ENCODE results near the gene PDE3A. TPM values are rescaled to one million over a fixed set of nuclear protein-coding genes. Genes with fewer than 3 reads are reported as not detected.

Gene PDE3A
- total and polyA plus RNA-seq, 4 donors, result 1.5 to 15.8 (median 3.4) TPM

- Histone ChIP-seq H3K4me1 (ENCODE audit: control insufficient read depth in 5 of 5, insufficient read depth in 5 of 5, low read length in 5 of 5) (peaks cover 0 to 18% (median 6%) of the 10 kb centered on the region in 5 donors), H3K27ac (ENCODE audit: low read depth in 1 of 2, low read length in 1 of 2) (peak overlapping the region in 1 of 2 donors; percentile 60), H3K36me3 (ENCODE audit: control insufficient read depth in 4 of 4, insufficient read depth in 4 of 4, low read length in 4 of 4) (no peaks in the 10 kb centered on the region), H3K27me3 (ENCODE audit: control insufficient read depth in 3 of 3, insufficient read depth in 3 of 3, low read length in 2 of 3) (no peaks in the 10 kb centered on the region), H3K9ac (ENCODE audit: insufficient read depth in 1 of 2, low read length in 2 of 2) (no peak overlapping the region), H3K9me3 (ENCODE audit: control insufficient read depth in 4 of 4, insufficient read depth in 3 of 4, low read length in 3 of 4) (no peaks in the 10 kb centered on the region), H3K4me3 (no peak overlapping the region)
- DNase-seq, result no peak
- TF ChIP-seq CTCF (IDR thresholded peaks at IDR 0.05; ENCODE audit: control extremely low read depth, extremely low read depth), result no peak
- no peak for ATAC-seq (ENCODE audit: insufficient read depth, low FRiP score)
- 64 to 66% methylated on average over 2 of the region's 2 CpGs for WGBS, 2 donors
These were observed 53.1 kb downstream of the PDE3A start for GRCh38 chr12:20421421-20421820.

GRCh38 chr12:20423557-20423956 is 55.2 kb downstream of the PDE3A start:
- ATAC-seq (ENCODE audit: insufficient read depth, low FRiP score) (no peak), DNase-seq (no peak)
- H3K36me3 ChIP-seq (ENCODE audit: control insufficient read depth in 4 of 4, insufficient read depth in 4 of 4, low read length in 4 of 4), result no peaks in the 10 kb centered on the region
- no peak for TF ChIP-seq CTCF (IDR thresholded peaks at IDR 0.05; ENCODE audit: control extremely low read depth, extremely low read depth)
- H3K27ac ChIP-seq (ENCODE audit: low read depth in 1 of 2, low read length in 1 of 2), result peak overlapping the region in 1 of 2 donors; percentile 16
- no peak overlapping the region for H3K9ac ChIP-seq (ENCODE audit: insufficient read depth in 1 of 2, low read length in 2 of 2)
- H3K27me3 ChIP-seq (ENCODE audit: control insufficient read depth in 3 of 3, insufficient read depth in 3 of 3, low read length in 2 of 3), result no peaks in the 10 kb centered on the region
- peaks cover 0 to 18% (median 6%) of the 10 kb centered on the region in 5 donors for H3K4me1 ChIP-seq (ENCODE audit: control insufficient read depth in 5 of 5, insufficient read depth in 5 of 5, low read length in 5 of 5)
- 32 to 33% methylated on average over 3 of the region's 3 CpGs for WGBS, 2 donors
- no peak overlapping the region for H3K4me3 ChIP-seq
- no peaks in the 10 kb centered on the region for H3K9me3 ChIP-seq (ENCODE audit: control insufficient read depth in 4 of 4, insufficient read depth in 3 of 4, low read length in 3 of 4)

GRCh38 chr12:20424841-20425240 is 56.5 kb downstream of the PDE3A start:
- no peaks in the 10 kb centered on the region for H3K9me3 ChIP-seq (ENCODE audit: control insufficient read depth in 4 of 4, insufficient read depth in 3 of 4, low read length in 3 of 4)
- 86 to 91% methylated on average over 4 of the region's 4 CpGs for WGBS, 2 donors

More at GRCh38 chr12:20424841-20425240, 56.5 kb downstream of the PDE3A start:
- Histone ChIP-seq H3K4me1 (ENCODE audit: control insufficient read depth in 5 of 5, insufficient read depth in 5 of 5, low read length in 5 of 5) (peaks cover 0 to 21% (median 9%) of the 10 kb centered on the region in 5 donors), H3K27me3 (ENCODE audit: control insufficient read depth in 3 of 3, insufficient read depth in 3 of 3, low read length in 2 of 3) (no peaks in the 10 kb centered on the region), H3K9ac (ENCODE audit: insufficient read depth in 1 of 2, low read length in 2 of 2) (no peak overlapping the region), H3K36me3 (ENCODE audit: control insufficient read depth in 4 of 4, insufficient read depth in 4 of 4, low read length in 4 of 4) (no peaks in the 10 kb centered on the region), H3K27ac (ENCODE audit: low read depth in 1 of 2, low read length in 1 of 2) (peak overlapping the region in 1 of 2 donors; percentile 3), H3K4me3 (no peak overlapping the region)
- ATAC-seq (ENCODE audit: insufficient read depth, low FRiP score), result no peak
- DNase-seq, result no peak
- TF ChIP-seq CTCF (IDR thresholded peaks at IDR 0.05; ENCODE audit: control extremely low read depth, extremely low read depth), result no peak

All from lung (tissue), 12 donors.